HG02970 (cell line): Measurements from ENCODE around the gene CENPE.
A peak's percentile ranks its signal among the peaks of the same experiment; 100 is the strongest.

Experiments used
- ATAC-seq: cut with Tn5 transposase; IDR thresholded peaks from one replicate; pipeline ENCODE4 v1.9.1; 2021; ENCODE audit warnings: mild to moderate bottlenecking, moderate library complexity, moderate number of reproducible peaks; ENCODE audit not compliant: unreplicated experiment, low FRiP score

CENPE gene

DNA sequence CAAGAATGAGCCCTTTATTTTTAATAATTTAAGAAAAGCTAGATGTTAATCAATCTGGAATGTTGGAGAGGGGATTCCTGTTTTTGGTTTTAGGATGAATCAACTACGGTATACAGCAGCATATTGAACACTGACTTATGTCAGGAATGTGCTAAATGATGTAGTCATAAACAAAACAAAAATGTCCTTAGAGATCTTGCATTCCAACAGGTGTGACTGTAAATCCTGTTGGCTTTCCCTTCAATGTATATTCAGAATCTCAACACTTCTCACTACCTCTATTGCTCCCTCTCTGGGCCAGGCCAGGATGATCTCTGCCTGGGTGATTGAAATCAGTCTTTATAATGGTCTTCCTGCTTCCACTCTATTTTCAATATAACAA lies 60.7 kb downstream of the CENPE start:
- ATAC-seq = no peak

DNA sequence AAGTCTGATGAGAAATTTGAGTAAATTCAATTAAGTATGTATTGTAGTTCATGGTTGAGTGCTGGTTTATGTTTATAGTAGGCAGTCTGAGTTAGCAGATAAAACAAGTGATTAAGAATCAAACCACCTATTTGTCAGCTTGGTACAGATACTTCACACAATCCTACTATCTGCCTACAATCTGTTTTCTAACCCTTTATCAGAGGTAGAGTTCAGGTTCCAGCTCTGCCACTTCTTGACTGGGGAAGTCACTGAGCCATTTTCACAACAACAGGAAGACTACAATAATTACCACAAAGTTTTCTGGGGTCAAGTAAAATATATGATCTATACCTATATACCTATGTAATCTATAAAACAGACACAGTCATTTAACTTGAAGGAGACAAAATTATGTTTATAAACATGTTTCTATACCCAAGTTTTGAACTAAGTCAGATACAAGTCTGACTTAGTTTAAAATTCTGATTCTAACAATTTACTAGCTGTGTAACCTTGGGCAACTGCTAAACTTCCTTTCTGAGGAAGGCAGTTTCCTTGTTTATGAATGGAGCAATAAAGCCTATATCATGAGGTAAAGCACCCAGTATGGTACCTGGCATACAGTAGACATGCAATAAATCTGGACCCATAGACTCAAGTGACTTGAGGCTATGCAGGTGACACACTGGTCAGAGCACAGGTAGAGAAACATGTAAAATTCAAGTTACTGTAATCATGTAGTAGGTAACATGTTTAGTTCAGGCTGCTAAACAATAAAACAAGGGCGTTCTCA lies 61.3 kb downstream of the CENPE start:
- ATAC-seq = no peak

DNA sequence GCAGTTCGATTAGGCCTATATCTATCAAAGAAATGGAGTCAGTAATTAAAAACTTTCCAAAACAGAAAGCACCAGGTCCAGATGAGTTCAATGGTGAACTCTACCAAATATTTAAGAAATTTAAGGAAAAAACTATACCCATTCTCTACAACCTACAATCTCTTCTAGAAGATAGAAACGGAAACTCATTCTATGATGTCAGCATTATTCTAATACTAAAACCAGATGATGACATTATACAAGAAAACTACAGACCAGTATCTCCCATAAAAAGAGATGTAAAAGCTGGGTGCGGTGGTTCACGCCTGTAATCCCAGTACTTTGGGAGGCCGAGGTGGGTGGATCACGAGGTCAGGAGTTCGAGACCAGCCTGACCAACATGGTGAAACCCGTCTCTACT lies 69.0 kb downstream of the CENPE start:
- ATAC-seq = no peak

DNA sequence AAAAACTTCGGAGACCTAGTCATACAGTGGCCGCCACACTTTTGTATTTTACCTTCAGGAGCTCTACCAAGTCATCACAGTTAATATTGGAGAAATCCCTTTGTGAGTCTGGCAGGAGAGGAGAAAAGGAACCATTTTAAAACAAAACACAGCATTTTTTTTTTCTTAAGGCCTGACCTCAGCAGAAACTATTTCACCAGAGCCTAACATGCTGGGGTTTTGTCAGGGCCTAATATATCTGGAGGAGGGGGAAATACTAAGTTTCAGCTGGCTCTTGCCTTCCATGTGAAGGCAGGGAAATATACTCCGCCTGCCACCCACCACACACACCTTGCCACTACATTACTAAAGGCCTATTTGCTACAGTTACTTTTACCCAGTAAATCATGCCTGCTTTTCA lies 72.0 kb downstream of the CENPE start:
- ATAC-seq = no peak

DNA sequence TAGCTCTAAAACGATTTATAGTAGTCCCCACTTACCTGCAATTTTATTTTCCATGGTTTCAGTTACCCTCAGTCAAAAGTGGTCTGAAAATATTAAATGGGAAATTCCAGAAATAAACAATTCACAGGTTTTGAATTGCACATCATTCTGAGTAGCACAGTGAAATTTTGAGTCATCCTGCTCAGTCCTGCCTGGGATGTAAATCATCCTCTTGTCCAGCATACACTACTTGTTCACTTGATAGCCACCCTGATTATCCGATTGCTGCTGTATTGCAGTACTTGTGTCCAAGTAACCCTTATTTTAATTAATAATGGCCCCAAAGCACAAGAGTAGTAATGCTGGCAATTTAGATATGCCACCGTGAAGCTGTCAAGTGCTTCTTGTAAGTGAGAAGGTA lies 75.0 kb downstream of the CENPE start:
- no peak for ATAC-seq

DNA sequence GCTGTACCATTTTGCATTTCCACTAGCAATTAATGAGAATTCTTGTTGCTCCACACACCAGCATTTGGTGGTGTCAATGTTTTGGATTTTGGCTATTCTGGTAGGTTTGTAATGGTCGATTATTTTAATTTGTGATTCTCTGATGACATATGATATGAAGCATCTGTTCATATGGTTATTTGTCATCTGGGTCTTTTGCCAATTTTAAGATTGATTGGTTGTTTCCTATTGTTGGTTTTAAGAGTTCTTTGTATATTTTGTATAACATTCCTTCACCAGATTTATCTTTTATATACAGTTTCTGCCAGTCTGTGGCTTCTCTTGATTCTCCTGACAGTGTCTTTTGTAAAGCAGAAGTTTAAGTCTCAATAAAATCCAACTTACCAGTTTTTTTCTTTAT lies 80.0 kb downstream of the CENPE start:
- no peak for ATAC-seq

DNA sequence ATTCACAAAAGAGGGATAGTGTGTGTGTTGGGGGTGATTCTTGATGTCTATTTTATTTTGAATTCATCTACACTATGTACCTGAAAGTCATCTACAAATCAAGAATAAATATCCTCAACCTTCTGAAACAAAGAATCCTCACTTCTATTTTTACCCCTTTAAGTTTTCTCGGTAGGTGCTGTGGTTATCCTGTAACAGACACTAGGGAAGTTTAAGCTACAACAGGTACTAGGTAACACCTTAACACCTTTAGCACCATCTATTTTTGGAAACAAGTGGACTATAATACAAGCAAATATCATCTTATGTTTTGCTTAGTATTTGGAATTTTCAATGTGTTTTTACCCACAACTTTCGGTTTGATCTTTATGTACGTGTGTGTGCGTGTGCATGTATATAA lies 86.5 kb downstream of the CENPE start:
- ATAC-seq = no peak

DNA sequence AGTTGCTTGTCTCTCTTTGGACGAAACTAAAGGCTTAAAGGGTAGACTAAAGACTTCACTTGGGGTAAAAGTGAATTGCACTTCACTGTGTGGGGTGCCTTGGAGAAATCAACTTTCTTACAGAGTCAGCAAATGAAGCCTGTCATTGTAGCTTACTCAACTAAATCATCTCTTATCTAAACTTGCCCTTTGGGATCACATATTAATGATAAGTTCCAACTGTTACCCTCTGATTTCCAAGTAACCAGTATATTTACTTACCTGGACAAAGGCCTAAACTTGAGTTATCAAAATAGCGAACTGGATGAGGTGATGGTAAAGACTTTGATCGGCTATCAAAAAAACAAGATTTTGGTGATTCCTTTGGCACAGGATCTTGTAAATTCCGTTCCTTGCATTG lies 89.6 kb downstream of the CENPE start:
- no peak for ATAC-seq

DNA sequence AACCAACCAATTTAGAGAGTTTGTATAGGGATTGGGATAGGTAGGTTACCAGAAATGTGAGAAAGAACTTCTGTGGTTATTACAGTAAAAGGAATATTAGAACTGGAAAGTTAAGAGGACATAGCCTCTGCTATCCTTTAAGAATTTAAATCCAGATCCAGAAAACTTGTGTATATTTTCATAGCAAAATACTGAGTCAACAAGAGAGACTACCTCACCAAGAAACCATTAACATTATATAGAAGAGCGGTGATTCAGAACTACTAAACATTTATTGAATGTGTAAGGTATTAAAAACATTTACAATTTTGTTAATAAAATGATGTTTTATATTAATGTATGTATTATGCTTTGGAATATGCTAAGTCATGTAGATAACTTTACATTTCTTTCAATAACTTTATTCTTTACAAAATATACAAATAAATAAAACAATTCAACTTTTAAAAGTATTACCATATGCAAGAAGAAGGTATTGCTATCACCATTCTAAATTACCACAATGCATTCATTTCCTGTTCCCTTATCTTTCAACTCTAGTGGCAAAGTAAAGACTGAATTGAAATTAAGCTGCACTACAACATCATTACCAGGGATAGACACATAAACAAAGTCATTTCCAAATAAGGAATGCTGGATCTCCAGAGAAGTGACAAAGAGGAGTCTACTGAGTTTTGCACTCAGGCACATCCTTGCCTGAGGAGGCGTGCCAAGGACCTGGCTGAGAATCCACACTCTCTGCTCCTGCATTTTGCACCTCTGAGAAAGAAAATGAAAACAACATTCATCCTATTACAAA lies 92.4 kb downstream of the CENPE start:
- ATAC-seq = no peak

DNA sequence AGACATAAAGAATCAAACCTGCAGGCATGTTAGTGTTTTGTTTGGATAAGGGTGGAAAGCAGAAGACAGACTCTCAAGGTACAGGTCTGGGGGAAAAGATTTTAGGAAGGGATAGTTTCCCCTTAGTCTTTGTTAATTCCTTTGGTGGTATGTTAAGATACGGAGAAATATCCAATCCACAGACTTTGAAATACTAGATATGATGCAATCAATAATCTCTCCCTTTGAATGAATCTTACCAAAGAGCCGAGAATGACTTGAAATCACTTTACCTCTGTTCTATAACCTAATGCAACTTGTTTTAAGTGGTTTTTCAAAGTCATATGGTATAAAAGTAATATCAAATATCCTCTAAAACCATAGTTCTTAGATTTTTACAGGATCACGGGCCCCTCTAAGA lies 93.3 kb downstream of the CENPE start:
- ATAC-seq = no peak

DNA sequence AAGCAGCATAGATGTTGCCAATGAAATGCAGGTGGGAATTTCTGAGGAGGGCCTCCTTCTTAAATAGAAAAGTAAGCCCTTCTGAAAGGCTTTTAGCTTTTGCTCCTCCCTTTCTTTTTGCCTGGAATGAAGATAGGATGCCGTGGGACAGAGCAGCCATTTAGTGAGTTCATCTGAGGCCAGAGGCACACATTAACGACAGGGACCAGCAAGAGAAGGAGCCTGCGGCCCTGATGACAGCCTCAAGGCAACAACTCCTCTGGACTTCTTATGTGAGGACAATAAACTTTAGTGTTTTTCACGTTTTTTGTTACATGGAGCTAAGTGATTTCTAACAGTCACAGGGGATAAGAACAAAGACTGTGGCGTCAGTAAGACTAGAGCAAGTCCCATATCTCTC lies 97.5 kb downstream of the CENPE start:
- ATAC-seq = no peak

DNA sequence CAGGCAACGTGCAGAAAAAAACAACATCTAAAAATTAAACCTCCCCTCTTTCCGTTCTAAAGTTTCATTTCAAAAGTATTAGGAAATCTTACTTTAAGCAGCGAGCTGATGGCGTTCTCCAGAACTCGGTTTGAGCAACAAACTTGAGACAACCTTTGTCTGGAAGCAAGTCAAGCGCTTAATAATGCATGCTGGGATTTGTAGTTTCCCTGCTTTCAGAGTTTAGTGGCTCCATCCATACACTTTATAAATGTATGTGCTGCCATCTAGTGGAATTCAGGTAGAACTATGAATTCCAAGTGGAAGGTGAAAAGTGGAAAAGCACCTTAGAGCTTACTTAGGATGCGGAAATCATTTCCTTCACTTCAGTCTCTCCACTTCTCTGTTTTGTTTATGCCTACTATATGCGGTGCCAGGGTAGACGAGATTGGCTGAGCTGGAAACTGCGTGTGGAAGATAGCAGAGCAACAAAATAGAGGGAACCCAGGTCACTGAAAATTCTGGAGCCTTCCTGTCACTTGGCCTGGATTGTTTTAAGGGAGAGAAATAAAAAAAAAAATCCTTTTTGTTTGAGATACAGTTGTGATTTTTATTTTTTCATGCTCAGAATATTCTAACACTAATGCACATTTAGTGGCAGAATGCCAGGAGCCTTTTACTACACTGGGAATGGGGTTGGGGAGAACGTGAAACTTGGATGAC lies 98.3 kb downstream of the CENPE start, which contains the start of gene BDH2:
Gene BDH2 (minus strand): TSS at position 144 of the 702 bp plus-strand sequence. CDS start 3,580 bp downstream, outside the sequence.
- peak; percentile 94 for ATAC-seq

DNA sequence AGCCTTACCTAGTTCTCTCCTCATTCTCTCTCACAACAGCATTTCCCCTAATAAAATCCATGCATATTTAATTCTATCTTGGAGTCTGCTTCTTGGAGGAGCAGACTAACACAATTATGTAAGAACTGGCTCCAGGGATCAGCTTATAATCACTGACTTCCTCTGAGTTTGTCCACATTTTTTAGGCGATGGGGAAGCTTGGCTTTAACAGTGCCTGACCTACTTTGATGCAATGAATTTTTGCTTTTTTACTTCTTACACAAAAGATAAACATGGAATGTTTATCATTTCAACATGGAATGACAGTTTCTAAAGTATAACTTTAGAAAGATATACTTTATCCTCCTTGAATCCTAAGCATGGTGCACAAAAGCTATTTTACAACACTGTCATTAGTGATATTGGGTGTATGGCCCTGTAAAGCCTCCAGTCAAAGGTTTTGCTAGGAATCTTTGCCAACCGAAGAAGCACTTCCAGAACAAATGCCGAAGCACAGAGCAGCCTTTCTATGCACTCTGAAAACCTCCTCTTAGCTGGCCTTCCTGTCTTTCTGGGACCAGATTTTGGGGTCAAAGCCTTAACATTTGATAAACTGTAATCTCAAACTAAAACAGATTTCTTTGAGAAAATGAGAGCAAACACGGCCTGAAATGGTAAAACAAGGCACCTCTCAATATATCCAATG lies 99.2 kb downstream of the CENPE start:
- no peak for ATAC-seq

DNA sequence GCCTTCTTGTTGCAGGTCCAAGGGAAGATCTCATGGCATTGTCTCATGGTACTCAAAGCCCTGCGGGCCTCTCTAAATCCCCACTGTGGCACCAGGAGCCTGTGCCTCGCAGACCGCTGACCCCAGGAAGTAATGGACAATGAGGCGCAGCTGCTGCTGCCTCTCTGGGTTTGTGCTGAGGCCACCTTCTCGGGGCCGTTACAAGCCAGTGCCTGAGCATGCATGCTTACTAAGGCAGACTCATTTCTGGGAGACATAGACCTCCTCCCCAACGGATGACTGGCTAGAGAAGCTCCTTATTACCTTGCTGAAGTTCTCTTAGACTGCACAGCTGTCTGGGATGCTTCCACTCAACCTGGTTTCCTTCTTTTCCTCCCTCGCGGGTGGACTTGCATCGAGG lies 99.8 kb downstream of the CENPE start:
- no peak for ATAC-seq

DNA sequence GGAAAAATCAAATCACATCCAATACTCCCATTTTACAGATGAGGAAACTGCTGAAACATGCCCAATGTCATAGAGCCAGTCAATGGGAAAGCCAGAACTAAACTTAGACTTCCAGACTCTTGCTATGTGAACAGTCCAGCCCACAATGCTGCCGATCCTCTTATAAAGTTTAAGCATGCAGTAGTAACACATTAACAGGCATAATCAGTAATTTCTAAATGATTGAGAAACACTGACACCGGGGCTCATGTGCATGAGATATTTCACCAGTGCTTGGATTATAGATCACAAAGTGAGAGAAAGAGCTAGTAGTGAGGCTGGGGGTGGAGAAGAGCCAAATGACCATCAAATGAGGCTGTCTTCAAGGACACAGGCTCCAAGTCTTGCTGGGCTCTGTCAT lies 101.0 kb downstream of the CENPE start:
- no peak for ATAC-seq

DNA sequence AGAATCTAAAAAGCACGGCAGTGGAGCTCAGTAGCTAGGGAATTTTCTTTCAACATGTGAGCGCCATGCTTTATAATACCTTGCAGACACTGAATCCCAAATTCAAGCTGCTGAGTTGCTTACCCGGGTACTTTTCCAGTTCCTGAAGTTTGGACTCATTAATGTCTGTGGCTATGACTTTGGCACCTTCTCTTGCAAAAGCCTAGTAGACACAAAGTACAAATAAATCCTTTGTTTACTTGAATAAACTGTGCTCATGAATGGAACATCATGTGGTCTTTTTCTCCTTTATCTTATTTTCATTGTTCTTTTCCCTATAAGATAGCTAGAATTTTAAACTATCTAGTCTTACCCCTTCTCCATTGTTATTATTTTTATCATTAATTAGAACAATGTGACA lies 103.1 kb downstream of the CENPE start:
- ATAC-seq = no peak

DNA sequence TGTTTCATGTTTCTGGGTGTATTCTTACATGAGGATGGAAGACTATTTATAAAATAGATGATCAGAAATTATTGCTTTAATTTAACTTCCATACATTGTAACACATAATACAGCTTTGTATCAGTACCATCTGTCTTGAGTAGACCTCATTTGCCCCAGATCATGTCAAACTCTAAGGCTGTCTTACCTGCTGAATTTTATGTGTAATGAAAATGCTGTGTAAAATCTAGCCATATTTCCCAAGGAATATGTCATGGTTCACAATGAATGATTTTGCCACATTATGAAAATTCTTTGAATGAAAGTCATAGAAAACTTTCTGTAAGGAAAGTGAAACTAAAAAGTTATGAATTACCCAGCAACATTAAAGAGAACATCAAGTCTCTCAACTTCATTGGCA lies 105.9 kb downstream of the CENPE start:
- no peak for ATAC-seq

DNA sequence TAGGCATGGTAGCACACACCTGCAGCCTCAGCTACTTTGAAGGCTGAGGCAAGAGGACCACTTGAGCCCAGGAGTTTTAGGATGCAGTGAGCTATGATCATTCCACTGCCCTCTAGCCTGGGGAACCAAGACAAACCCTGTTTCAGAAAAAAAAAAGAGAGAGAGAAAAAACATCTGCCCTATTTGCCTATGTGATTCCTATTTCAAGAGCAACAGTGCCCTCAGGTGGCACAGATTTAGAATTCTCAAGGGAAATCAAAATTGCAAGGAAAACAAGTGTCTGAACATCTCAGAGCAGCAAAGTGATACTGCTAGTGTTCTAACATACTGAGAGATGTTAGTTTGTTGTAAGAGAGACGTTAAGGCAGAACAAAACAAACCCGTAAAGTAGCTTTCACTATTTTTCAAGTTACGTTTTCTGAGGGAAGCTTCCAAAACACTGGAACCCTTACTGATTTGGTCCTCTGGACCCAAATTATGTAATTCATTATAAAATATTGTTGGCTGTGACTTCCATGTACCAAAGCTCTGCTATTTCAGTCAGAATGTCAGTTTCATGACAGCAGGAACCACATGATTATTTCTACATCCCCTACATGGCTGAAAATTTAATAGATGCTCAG lies 106.4 kb downstream of the CENPE start:
- peak; percentile 48 for ATAC-seq

DNA sequence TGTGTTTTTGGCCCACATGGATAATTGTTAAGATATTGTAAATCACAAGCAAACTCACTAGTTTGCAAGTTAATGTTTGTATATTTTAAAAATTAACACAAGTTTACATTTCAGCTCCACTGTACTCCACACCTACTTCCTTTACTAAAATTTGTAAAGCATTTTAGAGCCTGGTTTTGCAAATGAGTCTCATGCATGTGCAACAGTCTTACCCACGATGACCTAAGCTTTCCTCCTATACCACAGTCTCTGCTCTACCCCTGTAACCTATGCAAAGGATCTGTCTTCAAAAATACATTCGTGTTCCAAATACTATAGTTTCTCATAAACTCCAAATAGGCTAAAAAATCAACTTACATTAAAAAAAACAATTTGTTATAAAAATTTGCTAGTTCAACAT lies 108.7 kb downstream of the CENPE start:
- no peak for ATAC-seq

DNA sequence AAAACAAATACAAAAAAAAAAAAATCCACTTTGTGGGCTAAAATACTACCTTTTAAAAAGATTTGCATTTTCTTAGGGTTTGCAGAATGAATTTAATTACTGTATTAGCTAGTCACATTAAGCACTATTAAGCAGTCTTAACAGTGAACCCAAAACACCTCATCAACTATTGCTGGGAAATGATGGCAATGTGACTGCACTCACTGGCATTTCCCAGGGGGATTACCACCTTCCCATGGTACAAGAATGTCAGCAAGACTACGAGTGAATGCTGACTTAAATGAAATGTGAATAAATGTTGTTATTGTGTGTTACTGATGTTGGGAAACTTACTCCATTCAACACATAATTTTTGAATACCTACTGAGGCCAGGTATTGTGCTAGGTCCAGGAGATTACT lies 111.6 kb downstream of the CENPE start:
- ATAC-seq = no peak
